SKM-1 treated with dmso at 0.1 percent for 144 hours (cell line): ENCODE data around the gene AATK.
"Not testable (repeated sequence)": the region's sequence is repeated elsewhere in the genome, so short reads cannot be mapped to it uniquely, and the experiment has no call there.

Source experiments
- DNase-seq: peaks from one replicate; lab custom pipeline; 2025; ENCODE audit not compliant: unreplicated experiment; lab: John Stamatoyannopoulos, UW

AATK gene

GRCh38 chr17:81161536-81161935 is 4.5 kb downstream of the AATK start:
- DNase-seq = no peak

- DNase-seq = no peak
These were observed 5.1 kb downstream of the AATK start for GRCh38 chr17:81160747-81161453.

GRCh38 chr17:81160306-81160705 is 5.7 kb downstream of the AATK start:
- no peak for DNase-seq

GRCh38 chr17:81159611-81160265 is 6.3 kb downstream of the AATK start:
- DNase-seq = no peak

- no peak for DNase-seq
These were observed 7.1 kb downstream of the AATK start for GRCh38 chr17:81158688-81159590.

- DNase-seq = no peak
These were observed 8.0 kb downstream of the AATK start for GRCh38 chr17:81157848-81158687.

GRCh38 chr17:81156866-81157805 is 8.9 kb downstream of the AATK start:
- DNase-seq = no peak

- no peak for DNase-seq
These were observed 11.1 kb downstream of the AATK start for GRCh38 chr17:81154961-81155360.

GRCh38 chr17:81154016-81154415 is 12.0 kb downstream of the AATK start:
- DNase-seq = not testable (repeated sequence)

- DNase-seq = no peak
These were observed 12.6 kb downstream of the AATK start for GRCh38 chr17:81153340-81153803.

GRCh38 chr17:81152288-81152828 is 13.7 kb downstream of the AATK start:
- DNase-seq = no peak

- no peak for DNase-seq
These were observed 14.7 kb downstream of the AATK start for GRCh38 chr17:81151278-81151677.

- peak; percentile 45 for DNase-seq
These were observed 15.5 kb downstream of the AATK start for GRCh38 chr17:81150377-81151077.

GRCh38 chr17:81148986-81149533 is 17.0 kb downstream of the AATK start:
- peak; percentile 21 for DNase-seq

GRCh38 chr17:81148571-81148970 is 17.4 kb downstream of the AATK start:
- no peak for DNase-seq

GRCh38 chr17:81147701-81148100 is 18.3 kb downstream of the AATK start:
- no peak for DNase-seq

- not testable (repeated sequence) for DNase-seq
These were observed 19.8 kb downstream of the AATK start for GRCh38 chr17:81146208-81146607.

- no peak for DNase-seq
These were observed 21.6 kb downstream of the AATK start for GRCh38 chr17:81144423-81144781.
